Measurements from ENCODE around the gene EPB41L5.

EPB41L5 gene

GRCh38 chr2:120004254-120004653 lies 8.6 kb upstream of the EPB41L5 start:
- TF ChIP-seq SIN3A (IDR thresholded peaks at IDR 0.05; ENCODE audit: borderline replicate concordance, insufficient read depth, low read length), result no peak
- TF ChIP-seq POLR2AphosphoS5 (IDR thresholded peaks at IDR 0.05; ENCODE audit: low read depth, low read length), result no peak
- no peak for TF ChIP-seq FOXP2 (optimal IDR thresholded peaks at IDR 0.05; ENCODE audit: borderline replicate concordance, extremely low read depth, extremely low read length, insufficient read depth)
- TF ChIP-seq, protein P1, sequence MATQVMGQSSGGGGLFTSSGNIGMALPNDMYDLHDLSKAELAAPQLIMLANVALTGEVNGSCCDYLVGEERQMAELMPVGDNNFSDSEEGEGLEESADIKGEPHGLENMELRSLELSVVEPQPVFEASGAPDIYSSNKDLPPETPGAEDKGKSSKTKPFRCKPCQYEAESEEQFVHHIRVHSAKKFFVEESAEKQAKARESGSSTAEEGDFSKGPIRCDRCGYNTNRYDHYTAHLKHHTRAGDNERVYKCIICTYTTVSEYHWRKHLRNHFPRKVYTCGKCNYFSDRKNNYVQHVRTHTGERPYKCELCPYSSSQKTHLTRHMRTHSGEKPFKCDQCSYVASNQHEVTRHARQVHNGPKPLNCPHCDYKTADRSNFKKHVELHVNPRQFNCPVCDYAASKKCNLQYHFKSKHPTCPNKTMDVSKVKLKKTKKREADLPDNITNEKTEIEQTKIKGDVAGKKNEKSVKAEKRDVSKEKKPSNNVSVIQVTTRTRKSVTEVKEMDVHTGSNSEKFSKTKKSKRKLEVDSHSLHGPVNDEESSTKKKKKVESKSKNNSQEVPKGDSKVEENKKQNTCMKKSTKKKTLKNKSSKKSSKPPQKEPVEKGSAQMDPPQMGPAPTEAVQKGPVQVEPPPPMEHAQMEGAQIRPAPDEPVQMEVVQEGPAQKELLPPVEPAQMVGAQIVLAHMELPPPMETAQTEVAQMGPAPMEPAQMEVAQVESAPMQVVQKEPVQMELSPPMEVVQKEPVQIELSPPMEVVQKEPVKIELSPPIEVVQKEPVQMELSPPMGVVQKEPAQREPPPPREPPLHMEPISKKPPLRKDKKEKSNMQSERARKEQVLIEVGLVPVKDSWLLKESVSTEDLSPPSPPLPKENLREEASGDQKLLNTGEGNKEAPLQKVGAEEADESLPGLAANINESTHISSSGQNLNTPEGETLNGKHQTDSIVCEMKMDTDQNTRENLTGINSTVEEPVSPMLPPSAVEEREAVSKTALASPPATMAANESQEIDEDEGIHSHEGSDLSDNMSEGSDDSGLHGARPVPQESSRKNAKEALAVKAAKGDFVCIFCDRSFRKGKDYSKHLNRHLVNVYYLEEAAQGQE (IDR thresholded peaks at IDR 0.05; ENCODE audit: insufficient read depth in 1 of 2, low read depth in 2 of 2, low read length in 2 of 2), result no peak
- no peak for TF ChIP-seq TAF1 (IDR thresholded peaks at IDR 0.05; ENCODE audit: borderline replicate concordance, insufficient read depth, low read length)

GRCh38 chr2:120005834-120006521 lies 6.9 kb upstream of the EPB41L5 start:
- TF ChIP-seq, protein P1 (IDR thresholded peaks at IDR 0.05; ENCODE audit: insufficient read depth in 1 of 2, low read depth in 2 of 2, low read length in 2 of 2), result no peak
- TF ChIP-seq SIN3A (IDR thresholded peaks at IDR 0.05; ENCODE audit: borderline replicate concordance, insufficient read depth, low read length) (no peak), TAF1 (IDR thresholded peaks at IDR 0.05; ENCODE audit: borderline replicate concordance, insufficient read depth, low read length) (no peak), FOXP2 (optimal IDR thresholded peaks at IDR 0.05; ENCODE audit: borderline replicate concordance, extremely low read depth, extremely low read length, insufficient read depth) (no peak), POLR2AphosphoS5 (IDR thresholded peaks at IDR 0.05; ENCODE audit: low read depth, low read length) (no peak)

GRCh38 chr2:120007851-120008250 lies 5.0 kb upstream of the EPB41L5 start:
- TF ChIP-seq TAF1 (IDR thresholded peaks at IDR 0.05; ENCODE audit: borderline replicate concordance, insufficient read depth, low read length), result no peak
- TF ChIP-seq POLR2AphosphoS5 (IDR thresholded peaks at IDR 0.05; ENCODE audit: low read depth, low read length), result no peak
- TF ChIP-seq FOXP2 (optimal IDR thresholded peaks at IDR 0.05; ENCODE audit: borderline replicate concordance, extremely low read depth, extremely low read length, insufficient read depth), result no peak
- no peak for TF ChIP-seq SIN3A (IDR thresholded peaks at IDR 0.05; ENCODE audit: borderline replicate concordance, insufficient read depth, low read length)
- TF ChIP-seq, protein P1 (IDR thresholded peaks at IDR 0.05; ENCODE audit: insufficient read depth in 1 of 2, low read depth in 2 of 2, low read length in 2 of 2), result no peak

GRCh38 chr2:120012363-120012762 lies 514 bp upstream of the EPB41L5 start:
- TF ChIP-seq TAF1 (IDR thresholded peaks at IDR 0.05; ENCODE audit: borderline replicate concordance, insufficient read depth, low read length), result no peak

DNA sequence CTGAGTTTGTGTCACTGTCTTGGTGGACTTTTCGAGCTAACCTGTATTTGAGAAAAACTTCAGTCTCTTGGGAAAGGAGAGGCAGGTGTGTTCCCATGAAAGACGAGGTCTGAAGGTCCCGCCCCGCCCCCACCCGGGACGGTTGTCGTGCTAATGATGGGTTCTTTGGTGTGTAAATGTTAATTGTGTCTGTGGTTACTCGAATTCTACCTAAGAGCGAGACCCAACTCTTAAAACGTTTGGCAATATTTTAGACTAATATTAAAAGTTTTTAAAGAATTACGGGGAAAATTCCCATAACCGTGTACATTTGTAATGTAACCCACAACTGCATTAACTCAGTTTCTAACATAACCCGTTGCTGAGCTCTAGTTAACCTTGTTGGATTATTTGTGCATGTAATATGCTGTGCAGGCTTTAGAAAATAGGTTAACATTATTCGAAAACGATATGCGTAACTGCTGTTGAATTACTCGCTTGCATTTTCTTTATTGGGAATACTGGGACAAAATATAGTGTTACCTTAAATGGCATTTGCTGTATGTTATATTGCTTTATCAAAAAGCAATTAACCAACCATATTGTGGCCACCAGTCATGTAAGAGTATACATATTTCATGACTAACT lies 833 bp downstream of the EPB41L5 start:
- TF ChIP-seq, protein P1 (IDR thresholded peaks at IDR 0.05; ENCODE audit: insufficient read depth in 1 of 2, low read depth in 2 of 2, low read length in 2 of 2), result no peak
- no peak for TF ChIP-seq POLR2AphosphoS5 (IDR thresholded peaks at IDR 0.05; ENCODE audit: low read depth, low read length)
- TF ChIP-seq TAF1 (IDR thresholded peaks at IDR 0.05; ENCODE audit: borderline replicate concordance, insufficient read depth, low read length), result no peak
